H1 (cell line): ENCODE results near the gene CELF2. TPM values are rescaled to one million over a fixed set of nuclear protein-coding genes. Genes with fewer than 3 reads are reported as not detected.

Experiments
- POU5F1 ChIP-seq: IDR thresholded peaks from 2 replicates; pipeline ENCODE4 v1.6.1; 2011; ENCODE audit warnings: low read depth, mild to moderate bottlenecking, low read length, moderate library complexity
- RAD21 ChIP-seq, 2 experiments: IDR thresholded peaks in 1 of 2; conservative IDR thresholded peaks in 1 of 2; 2 replicates each; pipeline ENCODE4 v1.6.1; 2011; ENCODE audit warnings: low read depth in 2 of 2, low read length in 2 of 2, improper control_type of control experiment in 1 of 2, inconsistent platforms in 1 of 2, mild to moderate bottlenecking in 1 of 2, moderate library complexity in 1 of 2
- SRF ChIP-seq: IDR thresholded peaks from 2 replicates; pipeline ENCODE4 v1.6.1; 2011; ENCODE audit warnings: mild to moderate bottlenecking, low read depth, low read length, moderate library complexity
- polyA plus RNA-seq, 7 experiments: library from polyadenylated mRNA; depleted of rRNA in 3 of 7; stranded (reverse) in 5 of 7; unstranded in 2 of 7; fragments of >200 nt in 5 of 7; fragments of 200-250 nt in 2 of 7; gene quantifications; 1 replicate in 5 of 7; 2 replicates in 1 of 7; 4 replicates in 1 of 7; pipeline versions ENCODE4 v1.2.1 to v1.2.3, GENCODE V29; 2011 to 2013; ENCODE audit warnings: missing spikeins in 2 of 7, mixed read lengths in 2 of 7
- total RNA-seq: library from RNA; stranded (reverse); fragmentation: NEBNext Ultra II Directional; extraction: Animal tissue kit (Norgen Biotek cat#: 25700); gene quantifications from 2 replicates; pipeline ENCODE4 v1.2.1, GENCODE V29; 2021

Gene CELF2
- total and polyA plus RNA-seq, 2 of the 8 experiments (the other 6 are each of a cell fraction or from before 2014, with no cell fraction given), result 18.3 to 22.7 TPM

DNA sequence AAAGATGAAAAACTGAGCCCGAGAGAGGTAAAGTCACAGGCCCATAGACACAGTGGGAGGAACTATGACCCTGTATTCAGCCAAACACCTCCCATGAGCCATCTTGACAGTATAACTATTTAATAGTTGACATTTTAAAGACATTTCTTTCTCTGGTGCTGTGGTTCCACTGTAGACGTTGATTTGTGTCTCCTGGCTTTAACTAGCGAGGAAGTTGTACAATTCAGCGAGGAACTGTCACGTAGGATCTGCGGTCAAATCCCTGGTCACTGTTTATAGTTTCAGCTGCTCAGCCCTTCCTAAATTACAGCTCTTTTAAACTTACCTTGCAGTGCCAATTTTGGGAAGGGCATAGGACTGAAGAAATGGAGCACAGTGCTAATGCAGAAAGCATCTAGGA is 7.1 kb upstream of the CELF2 start (continued):
- no peak for TF ChIP-seq RAD21 (IDR thresholded peaks at IDR 0.05 in 1 of 2, conservative IDR thresholded peaks at IDR 0.05 in 1 of 2; ENCODE audit: low read depth in 2 of 2, low read length in 2 of 2)
- no peak for TF ChIP-seq SRF
- no peak for TF ChIP-seq POU5F1
